Osteocyte (in vitro differentiated cells): ENCODE results near the gene AEN. TPM values are rescaled to one million over a fixed set of nuclear protein-coding genes. Genes with fewer than 3 reads are reported as not detected.
"Not testable (repeated sequence)": the region's sequence is repeated elsewhere in the genome, so short reads cannot be mapped to it uniquely, and the experiment has no call there.

Experiments used
- DNase-seq: peaks from one replicate; pipeline ENCODE4 v3.0.0; 2021; ENCODE audit warnings: mixed read lengths; ENCODE audit not compliant: unreplicated experiment; ENCODE audit errors: extremely low spot score
- H3K27ac Mint-ChIP-seq: one replicate; pipeline ENCODE4 v1.8.0; 2021; ENCODE audit warnings: mild to moderate bottlenecking, mixed read lengths; ENCODE audit not compliant: unreplicated experiment
- H3K27me3 Mint-ChIP-seq: one replicate; pipeline ENCODE4 v1.8.0; 2021; ENCODE audit warnings: mixed read lengths; ENCODE audit not compliant: unreplicated experiment
- H3K36me3 Mint-ChIP-seq: one replicate; pipeline ENCODE4 v1.8.0; 2021; ENCODE audit warnings: mixed read lengths; ENCODE audit not compliant: unreplicated experiment
- H3K4me1 Mint-ChIP-seq: one replicate; pipeline ENCODE4 v1.8.0; 2021; ENCODE audit warnings: mixed read lengths; ENCODE audit not compliant: unreplicated experiment
- H3K4me3 Mint-ChIP-seq: one replicate; pipeline ENCODE4 v1.8.0; 2021; ENCODE audit warnings: mild to moderate bottlenecking, moderate library complexity, mixed read lengths; ENCODE audit not compliant: unreplicated experiment
- H3K9me3 Mint-ChIP-seq: one replicate; pipeline ENCODE4 v1.8.0; 2021; ENCODE audit warnings: mixed read lengths; ENCODE audit not compliant: unreplicated experiment
- total RNA-seq: library from RNA; stranded (reverse); gene quantifications from 2 replicates; pipeline ENCODE4 v1.2.1, GENCODE V29; 2021
- TF ChIP-seq, protein P1 (sequence below): fragments of 200-600 bp; sonication (generic); IDR thresholded peaks from 2 replicates; pipeline ENCODE4 v1.5.0; 2021; ENCODE audit warnings: antibody characterized with exemption, mild to moderate bottlenecking, moderate library complexity

The AEN gene
- total RNA-seq, 1 donor from 2014 or later = 25.1 TPM

DNA sequence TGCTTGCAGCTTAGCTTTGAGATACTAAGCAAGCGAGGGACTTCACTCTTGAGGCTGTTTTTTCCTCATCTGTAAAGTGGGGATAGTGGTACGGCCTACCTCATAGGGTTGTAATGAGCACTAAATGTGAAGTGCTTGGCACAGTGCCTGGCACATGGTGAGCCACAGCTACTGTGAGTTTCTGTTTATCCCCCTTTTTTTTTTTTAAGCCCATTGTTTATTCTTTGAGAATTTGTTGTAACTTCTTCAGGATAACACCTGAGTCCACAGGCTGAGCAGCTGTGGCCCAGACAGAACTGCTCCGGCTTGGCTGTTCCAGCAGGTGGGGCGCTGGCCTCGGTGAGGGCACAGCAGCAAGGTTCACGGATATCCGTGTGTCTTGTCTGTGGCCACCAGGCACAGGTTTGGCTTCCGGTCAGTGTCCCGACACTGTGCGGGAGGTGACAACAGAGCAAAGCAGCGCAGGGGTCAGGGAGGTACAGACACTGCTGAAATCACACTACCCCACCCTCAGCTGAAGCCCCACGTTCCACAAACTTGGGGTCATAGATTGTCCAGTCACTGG, 10.4 kb downstream of the AEN start:
- DNase-seq = no peak
- H3K4me3 Mint-ChIP-seq = no peak overlapping the region
- H3K36me3 Mint-ChIP-seq = peaks cover 34% of the 10 kb centered on the region
- no peaks in the 10 kb centered on the region for H3K9me3 Mint-ChIP-seq
- TF ChIP-seq, protein P1, sequence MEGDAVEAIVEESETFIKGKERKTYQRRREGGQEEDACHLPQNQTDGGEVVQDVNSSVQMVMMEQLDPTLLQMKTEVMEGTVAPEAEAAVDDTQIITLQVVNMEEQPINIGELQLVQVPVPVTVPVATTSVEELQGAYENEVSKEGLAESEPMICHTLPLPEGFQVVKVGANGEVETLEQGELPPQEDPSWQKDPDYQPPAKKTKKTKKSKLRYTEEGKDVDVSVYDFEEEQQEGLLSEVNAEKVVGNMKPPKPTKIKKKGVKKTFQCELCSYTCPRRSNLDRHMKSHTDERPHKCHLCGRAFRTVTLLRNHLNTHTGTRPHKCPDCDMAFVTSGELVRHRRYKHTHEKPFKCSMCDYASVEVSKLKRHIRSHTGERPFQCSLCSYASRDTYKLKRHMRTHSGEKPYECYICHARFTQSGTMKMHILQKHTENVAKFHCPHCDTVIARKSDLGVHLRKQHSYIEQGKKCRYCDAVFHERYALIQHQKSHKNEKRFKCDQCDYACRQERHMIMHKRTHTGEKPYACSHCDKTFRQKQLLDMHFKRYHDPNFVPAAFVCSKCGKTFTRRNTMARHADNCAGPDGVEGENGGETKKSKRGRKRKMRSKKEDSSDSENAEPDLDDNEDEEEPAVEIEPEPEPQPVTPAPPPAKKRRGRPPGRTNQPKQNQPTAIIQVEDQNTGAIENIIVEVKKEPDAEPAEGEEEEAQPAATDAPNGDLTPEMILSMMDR = no peak
- H3K4me1 Mint-ChIP-seq = peaks cover 13% of the 10 kb centered on the region
- no peaks in the 10 kb centered on the region for H3K27me3 Mint-ChIP-seq
- no peak overlapping the region for H3K27ac Mint-ChIP-seq

DNA sequence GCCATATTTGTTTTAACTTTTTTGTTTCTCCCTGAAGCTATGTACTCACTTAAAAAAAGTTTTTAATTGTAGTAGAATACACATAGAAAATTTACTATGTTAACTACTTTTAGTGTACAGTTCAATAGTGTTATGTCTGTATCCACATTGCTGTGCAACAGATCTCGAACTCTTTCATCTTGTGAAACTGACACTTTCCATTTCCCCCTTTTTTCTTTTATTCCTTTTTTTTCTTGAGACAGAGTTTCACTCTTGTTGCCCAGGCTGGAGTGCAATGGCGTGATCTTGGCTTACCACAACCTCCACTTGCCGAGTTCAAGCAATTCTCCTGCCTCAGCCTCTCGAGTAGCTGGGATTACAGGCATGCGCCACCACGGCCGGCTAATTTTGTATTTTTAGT, 11.7 kb downstream of the AEN start:
- H3K4me3 Mint-ChIP-seq, H3K27me3 Mint-ChIP-seq, DNase-seq, H3K9me3 Mint-ChIP-seq, H3K27ac Mint-ChIP-seq: not testable (repeated sequence)
- Mint-ChIP-seq H3K36me3 (peaks cover 26% of the 10 kb centered on the region), H3K4me1 (peaks cover 21% of the 10 kb centered on the region)

DNA sequence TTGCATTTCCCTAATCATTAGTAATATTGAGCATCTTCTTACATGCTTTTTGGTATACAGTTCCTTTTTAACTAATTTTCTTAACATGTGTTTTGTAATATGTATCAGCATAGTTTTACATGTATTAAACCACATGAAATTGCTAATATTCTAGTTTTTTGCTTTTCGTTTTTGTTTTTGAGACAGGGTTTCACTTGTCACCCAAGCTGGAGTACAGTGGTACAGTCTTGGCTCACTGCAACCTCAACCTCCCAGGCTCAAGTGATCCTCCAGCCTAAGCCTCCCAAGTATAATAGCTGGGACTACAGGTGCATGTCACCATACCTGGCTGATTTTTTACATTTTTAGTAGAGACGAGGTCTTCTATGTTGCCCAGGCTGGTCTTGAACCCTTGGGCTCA, 13.3 kb downstream of the AEN start:
- TF ChIP-seq, protein P1 = no peak
- H3K9me3 Mint-ChIP-seq = no peaks in the 10 kb centered on the region
- H3K27ac Mint-ChIP-seq = no peak overlapping the region
- H3K4me3 Mint-ChIP-seq = no peak overlapping the region
- H3K4me1 Mint-ChIP-seq = peaks cover 36% of the 10 kb centered on the region
- no peaks in the 10 kb centered on the region for H3K27me3 Mint-ChIP-seq
- H3K36me3 Mint-ChIP-seq = peaks cover 17% of the 10 kb centered on the region
- no peak for DNase-seq

DNA sequence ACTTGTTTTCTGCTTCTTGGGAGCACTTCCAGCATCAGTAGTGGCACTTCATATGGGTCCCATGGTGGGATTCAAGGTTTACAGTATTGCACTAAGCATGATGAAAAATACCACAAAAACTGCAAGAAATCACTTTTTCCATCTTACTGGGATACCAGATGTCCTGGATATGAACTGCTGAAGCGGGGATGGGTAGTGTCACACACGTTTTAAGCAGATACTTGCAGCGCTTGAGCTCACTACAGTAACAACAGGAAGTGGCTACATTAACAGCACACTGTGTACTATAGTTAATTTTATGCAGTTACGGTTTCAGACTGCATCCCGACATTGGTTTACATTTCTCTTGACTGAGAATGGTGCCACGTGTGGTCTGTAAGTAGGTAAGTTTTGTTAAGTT, 14.2 kb downstream of the AEN start:
- DNase-seq = no peak
- no peaks in the 10 kb centered on the region for H3K27me3 Mint-ChIP-seq
- no peaks in the 10 kb centered on the region for H3K9me3 Mint-ChIP-seq

DNA sequence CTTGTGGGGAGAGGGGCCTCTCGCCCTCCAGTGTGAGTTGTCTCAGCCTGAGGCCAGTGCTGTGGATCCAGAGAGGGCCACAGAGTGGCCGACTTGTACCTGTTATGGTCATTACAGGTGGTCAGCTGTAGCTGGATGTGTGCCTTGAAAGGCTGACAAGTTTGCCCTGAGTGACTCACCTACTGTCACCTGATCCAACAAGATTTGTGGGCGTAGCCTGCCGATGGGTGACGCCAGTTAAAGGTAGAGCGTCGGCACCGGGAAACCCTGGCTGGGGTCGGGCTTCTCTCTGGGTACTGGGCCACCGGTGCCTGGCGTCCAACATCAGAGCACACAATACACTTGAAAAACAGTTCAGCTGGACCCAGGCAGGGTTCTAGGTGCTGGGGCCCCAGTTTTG, 14.9 kb downstream of the AEN start:
- no peak overlapping the region for H3K4me3 Mint-ChIP-seq
- no peaks in the 10 kb centered on the region for H3K27me3 Mint-ChIP-seq
- H3K4me1 Mint-ChIP-seq = peaks cover 40% of the 10 kb centered on the region
- peaks cover 11% of the 10 kb centered on the region for H3K36me3 Mint-ChIP-seq
- no peak for DNase-seq
- peak overlapping the region; percentile 97 for H3K27ac Mint-ChIP-seq
- no peaks in the 10 kb centered on the region for H3K9me3 Mint-ChIP-seq
- TF ChIP-seq, protein P1 = no peak

More for the DNA sequence above, 14.2 kb downstream of the AEN start:
- peaks cover 11% of the 10 kb centered on the region for H3K36me3 Mint-ChIP-seq
- H3K4me1 Mint-ChIP-seq = peaks cover 40% of the 10 kb centered on the region
- TF ChIP-seq, protein P1 = no peak
- H3K4me3 Mint-ChIP-seq = no peak overlapping the region
- H3K27ac Mint-ChIP-seq = no peak overlapping the region

DNA sequence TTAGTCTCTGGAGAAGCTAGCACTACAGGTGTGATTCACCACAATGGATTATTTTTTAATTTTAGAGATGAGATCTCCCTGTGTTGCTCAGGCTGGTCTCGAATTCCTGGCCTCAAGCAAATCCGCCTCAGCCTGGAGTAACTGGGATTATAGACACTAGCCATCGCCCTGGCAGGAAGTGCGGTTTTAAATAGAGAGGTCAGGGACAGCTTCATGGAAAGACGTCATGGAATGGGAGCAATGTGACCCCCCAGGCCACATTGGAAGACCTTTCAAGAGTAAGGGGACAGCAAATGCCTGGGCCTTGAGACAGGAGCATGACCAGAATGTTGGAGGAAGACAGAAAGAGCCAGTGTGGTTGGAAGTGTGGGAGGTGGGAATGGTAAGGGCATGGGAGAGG, 15.5 kb downstream of the AEN start:
- DNase-seq = no peak

More for the DNA sequence above, 15.5 kb downstream of the AEN start:
- Mint-ChIP-seq H3K9me3 (no peaks in the 10 kb centered on the region), H3K36me3 (peaks cover 6% of the 10 kb centered on the region), H3K4me1 (peaks cover 40% of the 10 kb centered on the region), H3K27me3 (no peaks in the 10 kb centered on the region), H3K4me3 (no peak overlapping the region), H3K27ac (peak overlapping the region; percentile 97)
- TF ChIP-seq, protein P1 = no peak
